IPS-NIHi7 (cell line): ENCODE results near the gene GALNT12.

Experiments
- DNase-seq: peaks from one replicate; pipeline ENCODE4 v3.0.0; 2012; ENCODE audit warnings: mixed read lengths; ENCODE audit errors: extremely low spot score

Gene GALNT12

DNA sequence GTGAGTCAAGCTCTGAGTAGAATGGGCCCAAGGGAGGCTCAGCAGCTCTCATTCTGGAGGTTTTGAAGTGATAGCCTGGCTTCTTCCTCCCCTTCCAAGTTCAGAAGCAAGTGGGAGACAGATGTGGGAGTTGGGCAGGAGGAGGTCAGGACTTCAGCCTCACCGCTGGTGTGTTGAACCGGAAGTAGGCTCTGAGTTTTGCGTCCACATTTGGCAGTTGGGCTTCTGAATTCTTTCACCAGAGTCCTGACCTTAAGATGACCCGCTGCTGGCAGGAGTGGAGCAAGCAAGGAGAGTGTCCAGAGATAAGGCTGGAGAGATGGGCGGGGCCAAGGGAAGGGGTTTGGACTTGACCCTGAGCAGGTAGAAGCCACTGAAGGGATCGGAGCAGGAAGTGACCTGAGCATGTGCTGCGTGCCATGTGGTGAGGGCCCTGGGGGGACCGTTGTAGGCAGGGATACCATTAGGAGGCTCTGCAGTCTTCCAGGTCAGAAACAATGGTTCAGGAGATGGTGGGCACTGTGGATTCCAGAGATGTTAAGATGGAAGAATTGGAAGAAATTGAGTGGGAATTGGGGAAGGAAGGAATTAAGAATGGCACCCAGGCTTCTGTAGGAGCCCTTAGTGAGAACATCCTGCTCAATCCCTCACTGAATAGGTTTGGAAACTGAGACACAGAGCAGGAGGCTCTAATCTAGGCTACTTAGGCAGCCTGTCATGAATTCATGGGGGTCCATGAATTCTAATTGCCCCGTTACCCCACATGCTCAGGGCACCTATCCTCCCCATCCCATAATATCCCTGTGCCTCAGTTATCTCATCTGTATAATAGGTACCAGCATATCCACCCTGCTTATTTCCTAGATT lies 25.9 kb downstream of the GALNT12 start:
- no peak for DNase-seq

DNA sequence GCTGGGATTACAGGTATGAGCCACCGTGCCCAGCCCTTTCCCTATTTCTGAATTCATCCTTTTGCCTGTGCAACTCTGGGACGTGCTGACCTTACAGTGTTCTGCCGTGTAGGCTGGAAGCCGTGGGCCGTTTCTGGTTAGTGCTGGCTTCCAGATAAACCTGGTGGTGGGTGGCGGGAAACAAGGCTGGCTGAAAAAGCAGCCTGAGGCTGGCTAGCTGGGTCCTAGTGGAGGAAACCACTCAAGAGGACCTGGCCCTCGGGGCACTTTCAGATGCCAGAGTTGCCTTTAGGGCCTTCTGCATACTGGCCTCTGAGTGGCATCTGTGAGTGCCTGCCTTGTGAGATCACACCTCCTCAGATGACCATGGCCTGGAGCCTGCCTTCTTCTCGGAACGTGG lies 26.9 kb downstream of the GALNT12 start:
- DNase-seq, result no peak

DNA sequence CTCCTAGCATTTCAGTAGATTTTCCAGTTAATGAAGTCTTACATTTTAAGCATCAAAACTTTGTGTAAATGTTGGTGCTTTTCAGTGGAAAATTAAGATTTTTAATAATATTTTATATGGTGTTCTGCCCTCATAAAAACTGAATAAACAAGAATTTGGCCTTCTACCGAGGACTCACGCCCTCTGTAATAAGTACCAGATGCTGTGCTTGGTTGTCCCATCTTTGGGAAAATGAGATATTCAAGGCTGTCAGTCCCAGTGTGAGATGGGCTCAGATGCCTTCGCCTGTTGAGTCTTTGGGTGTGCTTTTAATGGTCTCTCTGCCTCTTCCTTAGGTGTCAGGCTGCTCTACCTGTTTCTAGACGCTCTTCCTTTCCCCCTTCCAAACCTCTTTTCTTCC lies 28.7 kb downstream of the GALNT12 start:
- DNase-seq, result no peak

DNA sequence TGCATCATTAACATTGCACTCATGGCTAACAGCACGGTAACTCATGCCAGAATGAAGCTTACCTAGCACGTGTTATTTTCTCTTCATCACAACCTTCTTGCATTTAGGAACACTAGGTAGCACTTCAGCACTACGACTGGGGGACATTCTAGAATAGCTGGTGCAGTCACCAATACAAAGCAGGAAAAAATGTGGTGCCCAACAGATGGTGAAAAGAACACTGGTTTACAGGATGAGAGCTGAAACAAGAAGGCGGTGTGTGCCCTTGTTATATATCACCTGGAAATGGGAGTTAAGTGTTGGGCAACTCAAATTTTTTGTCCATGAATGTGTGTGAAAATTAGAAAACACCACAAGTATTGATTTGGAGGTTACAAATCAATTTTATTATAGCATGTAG lies 30.0 kb downstream of the GALNT12 start:
- DNase-seq, result no peak

DNA sequence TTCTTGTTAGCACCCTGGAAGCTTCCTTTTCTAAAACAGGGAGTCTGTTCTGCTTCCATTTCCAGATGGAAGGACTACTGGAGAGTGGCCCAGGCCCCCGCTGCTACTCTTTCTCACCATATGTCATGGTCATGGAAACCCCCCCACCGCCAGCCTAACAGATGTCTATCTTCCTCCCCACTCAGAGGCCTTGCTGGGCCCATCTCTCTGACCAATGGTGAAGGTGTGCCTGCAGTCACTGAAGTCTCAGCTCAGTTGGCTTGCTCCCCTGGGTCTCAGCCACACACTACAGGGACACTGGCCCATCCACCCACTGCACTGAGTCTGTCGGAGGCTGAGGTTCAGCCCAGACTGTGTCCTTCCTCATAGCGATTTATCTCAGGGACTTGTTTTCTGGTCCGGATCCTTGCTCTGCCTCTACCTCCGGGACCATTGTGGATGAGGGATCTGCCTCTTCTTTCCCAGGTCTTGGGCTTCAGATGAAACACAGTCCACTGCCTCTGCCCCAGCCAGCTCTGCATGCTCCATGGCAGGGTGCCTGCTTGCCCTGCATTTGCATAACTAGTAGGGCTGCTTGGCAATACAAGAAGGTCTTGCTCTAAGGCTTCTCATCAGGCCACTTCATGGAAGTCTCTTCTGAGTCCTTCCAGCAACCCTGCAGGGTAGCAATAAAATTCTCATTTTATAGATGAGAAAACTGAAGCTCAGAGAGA lies 30.8 kb downstream of the GALNT12 start:
- no peak for DNase-seq

DNA sequence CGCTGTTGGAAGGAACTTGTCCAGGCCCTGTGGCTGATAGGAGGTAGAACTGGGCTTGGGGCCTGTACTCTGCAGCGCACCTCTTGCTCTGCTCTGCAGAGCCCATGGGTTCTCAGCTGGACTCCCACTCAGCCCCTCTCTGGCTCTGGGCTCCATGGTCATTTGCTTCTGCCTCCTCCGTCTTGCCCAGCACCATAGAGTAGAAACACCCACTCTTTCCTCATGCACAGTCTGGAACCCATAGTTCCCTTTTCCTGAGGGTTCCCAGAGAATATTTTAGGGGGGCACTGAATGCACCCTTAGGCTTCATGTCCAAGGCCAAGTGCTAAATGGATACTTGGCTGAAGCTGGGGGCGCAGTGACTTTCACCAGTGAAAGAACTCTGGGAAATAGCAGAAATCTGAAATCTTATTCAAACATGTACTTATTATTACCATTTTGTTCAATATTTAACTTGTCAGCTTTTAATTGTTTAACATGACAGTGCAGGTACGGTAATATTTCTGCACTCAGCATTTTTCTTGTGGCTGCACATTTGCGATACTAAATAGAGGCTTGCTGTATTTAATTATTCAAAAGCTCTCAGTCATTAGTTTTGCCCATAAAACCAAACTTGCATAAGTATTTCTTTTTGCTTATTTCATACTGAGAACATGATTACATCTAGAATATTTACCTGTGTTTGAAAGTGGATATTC lies 31.5 kb downstream of the GALNT12 start:
- DNase-seq, result no peak

DNA sequence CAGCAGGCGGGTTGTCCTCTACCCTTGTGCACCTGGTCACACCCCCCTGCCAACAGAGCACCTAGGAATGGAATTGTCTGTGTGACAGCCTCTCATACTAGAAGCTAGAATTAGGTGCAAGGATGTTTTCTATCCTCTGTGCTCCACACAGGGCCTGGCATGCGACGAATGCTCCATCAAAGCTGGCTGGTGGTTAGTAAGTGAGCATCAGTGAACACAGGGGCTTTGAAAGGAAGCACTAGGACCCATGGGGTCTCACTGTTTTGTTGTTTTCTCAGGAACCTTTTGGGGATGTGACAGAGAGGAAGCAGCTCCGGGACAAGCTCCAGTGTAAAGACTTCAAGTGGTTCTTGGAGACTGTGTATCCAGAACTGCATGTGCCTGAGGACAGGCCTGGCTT lies 32.3 kb downstream of the GALNT12 start:
- DNase-seq, result no peak

DNA sequence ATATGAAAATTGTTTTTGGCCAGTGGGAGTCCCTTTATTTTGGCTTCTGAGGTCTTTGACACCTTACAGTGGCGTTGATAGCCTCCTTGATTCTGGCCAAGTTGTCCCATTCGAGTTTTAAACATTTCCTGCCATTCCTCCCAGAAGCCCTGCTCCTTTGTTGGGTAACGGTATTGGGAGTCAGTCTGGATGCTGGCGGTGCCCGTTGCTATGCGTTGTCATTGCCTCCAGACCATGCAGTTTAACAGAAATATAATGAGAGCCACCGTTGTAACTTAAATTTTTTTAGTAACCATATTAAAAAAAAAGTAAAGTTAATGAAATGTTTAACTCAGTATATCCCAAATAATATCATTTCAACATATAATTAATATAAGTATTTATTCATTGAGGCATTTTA lies 35.0 kb downstream of the GALNT12 start:
- DNase-seq, result no peak

DNA sequence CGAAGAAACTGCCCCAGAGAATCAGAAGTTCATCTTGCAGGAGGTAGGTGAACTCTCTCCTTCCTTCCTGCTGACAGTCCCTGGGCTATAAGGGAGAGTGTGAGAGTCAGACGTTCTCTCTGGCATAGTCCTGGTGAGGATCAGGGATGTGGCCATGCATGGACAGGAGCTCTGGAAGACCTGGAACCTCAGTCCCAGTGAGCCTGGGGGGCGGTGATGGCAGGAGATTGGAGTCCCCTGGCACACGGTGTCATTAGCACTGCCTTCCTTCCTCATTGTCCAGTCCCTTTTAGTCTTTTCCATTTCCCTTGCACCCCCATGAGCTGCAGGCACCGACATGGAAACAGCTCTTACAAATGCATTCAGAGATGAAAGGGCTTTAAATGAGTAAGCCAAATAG lies 38.6 kb downstream of the GALNT12 start:
- no peak for DNase-seq

DNA sequence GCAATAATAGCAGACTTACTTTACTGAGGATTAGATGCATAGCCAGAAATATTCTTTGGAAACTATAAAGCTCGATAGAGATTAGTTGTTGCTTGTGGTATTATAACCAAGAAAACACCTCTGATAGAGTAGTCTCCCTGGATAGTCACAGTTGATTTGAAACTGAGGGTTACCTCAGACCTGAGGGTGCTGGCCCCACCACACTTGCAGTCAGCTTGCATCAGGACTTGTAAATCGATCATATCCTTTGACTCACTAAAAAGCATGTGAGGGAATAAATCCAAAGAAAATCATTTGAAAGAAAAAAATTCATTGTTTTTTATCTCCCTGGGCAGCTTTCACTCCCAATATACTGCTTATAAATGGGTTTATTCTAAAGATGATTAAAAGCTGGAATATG lies 39.4 kb downstream of the GALNT12 start:
- no peak for DNase-seq

DNA sequence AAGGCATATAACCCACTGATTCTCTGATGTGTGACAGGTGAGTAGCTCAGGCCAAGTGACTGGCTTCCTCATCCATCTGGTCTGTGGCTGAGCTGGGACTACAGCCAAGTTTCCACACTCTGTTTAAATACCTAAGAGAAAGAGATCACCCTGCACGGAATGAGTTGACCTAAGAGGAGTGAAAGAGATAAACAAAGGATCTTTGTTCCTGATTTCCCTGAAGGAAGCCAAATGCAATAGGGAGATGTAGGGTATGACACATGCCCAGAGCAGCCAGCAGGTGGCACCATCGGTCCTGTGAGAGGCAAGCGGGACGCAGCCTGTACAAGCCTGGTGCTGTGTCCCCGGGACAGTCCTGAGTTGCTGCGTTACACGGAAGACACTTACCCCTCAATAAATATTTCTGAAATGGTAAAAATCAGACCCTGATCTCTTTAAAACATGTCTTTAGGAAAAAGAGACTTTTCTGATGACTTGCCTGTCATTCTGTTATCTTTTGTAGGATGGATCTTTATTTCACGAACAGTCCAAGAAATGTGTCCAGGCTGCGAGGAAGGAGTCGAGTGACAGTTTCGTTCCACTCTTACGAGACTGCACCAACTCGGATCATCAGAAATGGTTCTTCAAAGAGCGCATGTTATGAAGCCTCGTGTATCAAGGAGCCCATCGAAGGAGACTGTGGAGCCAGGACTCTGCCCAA lies 41.1 kb downstream of the GALNT12 start:
- DNase-seq, result peak; percentile 90

DNA sequence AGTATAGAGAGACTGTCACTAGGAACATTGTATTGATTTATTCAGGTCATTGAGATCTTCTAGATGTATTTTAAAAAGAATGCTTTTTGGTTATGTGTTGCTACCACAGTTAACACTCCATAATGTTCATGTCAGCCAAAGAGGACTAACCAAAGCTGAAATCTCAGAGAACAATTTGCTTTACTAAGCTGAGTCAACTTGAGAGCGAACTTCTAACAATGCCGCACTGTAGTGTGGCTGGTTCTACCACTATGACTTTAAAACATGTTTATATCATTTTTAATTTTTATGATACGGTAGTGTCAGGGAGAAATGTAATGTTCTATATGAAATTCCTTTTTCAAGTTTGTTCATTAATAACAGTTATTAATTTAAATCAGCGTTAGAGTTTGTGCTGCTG lies 42.1 kb downstream of the GALNT12 start:
- DNase-seq, result no peak

DNA sequence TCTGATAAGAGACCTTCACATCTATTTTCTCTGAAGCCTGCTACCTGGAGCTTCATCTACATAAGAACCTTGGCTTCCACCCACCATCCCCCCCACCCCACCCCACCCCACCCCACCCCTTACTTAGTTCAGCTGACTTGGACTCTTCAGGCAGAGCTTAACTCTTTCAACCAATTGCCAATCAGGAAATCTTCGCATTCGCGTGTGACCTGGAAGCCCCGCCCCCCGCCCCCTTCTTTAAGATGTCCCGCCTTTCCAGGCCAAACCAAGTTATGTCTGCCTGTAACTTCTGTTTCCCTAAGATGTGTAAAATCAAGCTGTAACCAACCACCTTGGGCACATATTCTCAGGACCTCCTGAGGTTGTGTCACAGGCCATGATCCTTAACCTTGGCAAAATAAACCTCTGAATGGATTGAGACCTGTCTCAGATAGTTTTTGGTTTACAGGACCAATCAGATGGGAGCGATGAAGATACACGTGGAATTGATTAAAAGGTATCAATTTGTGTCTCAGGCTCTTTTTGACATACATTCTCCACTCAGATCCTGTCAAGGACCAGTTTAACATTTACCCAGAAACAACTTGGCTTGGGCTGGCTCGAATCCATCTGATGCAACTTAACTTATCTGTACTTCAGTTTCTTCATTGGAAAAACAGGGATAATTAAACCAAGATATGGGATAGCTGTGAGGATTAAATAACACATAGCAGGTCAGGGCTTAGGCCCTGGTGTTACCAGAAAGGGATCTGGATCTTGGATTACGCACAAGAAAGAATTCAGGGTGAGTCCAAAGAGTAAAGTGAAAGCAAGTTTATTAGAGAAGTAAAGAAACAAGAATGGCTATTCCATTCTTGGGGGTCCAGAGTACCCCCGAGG lies 43.6 kb downstream of the GALNT12 start:
- DNase-seq, result peak; percentile 61

DNA sequence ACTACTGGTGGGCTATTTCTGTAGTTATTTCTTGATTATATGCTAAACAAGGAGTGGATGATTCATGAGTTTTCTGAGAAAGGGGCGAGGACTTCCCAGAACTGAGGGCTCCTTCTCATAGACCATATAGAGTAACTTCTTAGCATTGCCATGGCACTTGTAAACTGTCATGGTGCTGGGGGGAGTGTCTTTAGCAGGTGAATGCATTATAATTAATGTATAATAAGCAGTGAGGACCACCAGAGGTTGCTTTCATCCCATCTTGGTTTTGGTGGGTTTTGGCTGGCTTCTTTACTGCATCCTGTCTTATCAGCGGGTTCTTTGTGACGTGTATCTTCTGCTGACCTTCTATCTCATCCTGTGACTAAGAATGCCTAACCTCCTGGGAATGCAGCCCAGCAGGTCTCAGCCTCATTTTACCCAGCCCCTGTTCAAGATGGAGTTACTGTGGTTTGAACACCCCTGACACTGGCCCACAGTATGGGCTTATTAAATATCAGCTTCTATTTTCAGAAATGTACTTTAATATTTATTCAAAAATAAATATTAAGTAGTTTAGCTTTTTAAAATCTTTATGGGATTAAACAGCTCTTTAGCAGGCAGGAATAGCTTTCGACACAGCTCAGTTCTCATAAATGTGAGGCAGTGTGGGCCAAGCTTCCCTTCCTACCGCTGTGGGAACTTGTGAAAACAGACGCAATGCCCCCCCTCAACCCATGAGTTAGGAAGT lies 44.4 kb downstream of the GALNT12 start:
- DNase-seq, result no peak

DNA sequence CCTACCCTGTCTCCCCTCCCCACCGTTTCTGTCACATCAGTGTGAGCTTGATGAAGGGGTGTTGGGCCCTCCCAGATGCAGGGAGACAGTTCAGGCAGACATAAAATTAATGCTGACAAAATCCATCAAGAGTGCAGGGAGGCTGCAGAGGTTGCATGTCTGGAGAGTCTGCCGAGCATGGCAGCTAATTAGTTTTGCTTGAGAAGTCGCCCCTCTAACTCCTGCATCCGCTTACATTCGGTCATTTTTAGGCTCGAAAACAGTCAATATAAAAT lies 44.9 kb downstream of the GALNT12 start:
- DNase-seq, result no peak

DNA sequence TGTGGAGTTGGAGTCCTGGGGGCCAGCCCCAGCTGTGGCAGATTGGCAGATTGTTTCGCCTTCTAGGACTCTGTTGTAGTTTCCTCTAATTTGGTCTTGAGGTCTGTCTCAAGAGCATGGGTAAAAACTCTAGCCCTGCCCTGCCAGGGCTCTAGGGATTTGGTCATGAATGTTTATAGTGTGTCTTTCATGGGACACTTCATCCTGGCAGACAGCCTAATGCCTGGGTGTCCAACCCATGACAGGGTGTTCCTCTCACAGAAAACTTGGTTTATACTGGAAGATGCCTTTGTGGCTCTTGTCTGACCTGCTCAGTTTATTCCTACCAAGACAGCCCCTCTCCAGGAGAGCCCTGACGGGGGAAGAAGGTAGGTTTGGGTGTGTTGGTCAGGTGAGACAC lies 45.5 kb downstream of the GALNT12 start:
- DNase-seq, result no peak

DNA sequence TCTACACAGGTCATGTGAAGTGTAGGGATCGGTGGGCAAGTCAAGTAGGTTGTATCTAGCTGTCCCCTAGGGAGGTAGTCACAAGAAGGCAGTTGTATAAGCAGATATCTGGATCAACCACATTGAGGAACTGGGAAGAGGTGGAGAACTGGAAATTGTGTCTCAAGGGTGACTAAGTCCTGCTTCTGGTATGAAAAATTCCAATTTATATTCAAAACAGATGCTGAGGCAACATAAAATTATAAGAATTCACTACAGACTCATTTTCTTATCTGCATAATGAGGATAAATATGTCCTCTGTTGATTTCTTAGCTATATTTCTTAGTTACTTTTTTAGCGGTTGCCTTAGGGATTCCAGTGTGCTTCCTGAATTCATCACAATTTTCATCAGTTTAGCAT lies 46.8 kb downstream of the GALNT12 start:
- no peak for DNase-seq

DNA sequence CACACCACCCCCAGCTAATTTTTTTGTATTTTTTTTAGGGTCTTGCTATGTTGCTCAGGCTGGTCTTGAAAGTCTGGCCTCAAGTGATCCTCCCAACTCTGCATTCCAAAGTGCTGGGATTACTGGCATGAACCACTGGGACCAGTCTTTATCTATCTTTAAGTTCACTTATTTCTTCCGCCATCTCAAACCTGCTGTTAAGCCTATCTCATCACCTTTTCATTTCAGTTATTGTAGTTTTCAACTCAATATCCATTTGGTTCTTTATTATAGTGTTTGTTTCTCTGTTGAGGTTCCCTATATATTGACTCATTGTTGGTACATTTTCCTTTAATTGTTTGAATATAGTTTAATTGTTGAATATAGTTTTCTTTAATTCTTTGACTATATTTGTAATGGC lies 48.1 kb downstream of the GALNT12 start:
- no peak for DNase-seq

DNA sequence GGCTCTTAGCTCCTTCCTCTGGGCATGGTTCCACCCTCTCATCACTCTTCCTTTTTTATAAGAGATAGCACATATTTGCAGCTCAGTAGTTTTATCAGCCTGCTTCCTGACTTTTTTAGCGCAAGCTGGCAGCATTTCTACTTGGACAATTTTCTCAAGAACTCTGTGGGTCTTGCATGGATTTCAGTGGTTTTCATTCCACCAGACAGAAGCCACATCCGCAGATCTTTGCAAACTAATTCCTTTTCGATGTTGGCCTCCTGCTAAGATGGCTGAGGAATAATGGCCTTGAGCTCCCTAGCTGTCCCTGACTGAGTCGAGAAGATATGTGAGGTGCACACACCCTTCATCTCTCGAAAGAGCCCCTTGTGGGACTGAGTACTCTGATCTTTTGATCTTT lies 49.5 kb downstream of the GALNT12 start:
- DNase-seq, result no peak

DNA sequence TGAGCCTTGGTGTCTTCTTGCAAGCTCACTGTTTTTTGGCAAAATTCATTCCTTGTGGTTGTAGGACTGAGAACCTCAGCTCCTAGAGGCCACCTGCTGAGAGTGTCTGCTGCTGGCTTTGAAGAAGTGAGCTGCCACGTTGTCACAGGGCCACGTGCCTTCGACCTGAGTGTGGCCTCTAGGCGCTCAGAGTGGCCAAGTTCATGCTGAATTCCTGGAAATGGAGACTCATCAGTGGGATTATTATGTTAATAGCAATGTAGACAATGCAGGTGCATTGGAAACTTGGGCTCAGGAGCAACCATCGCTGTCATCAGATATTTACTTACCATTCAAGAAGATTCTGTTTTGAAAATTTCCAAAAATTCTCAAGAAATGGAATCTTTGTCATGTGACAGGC lies 52.5 kb downstream of the GALNT12 start:
- DNase-seq, result no peak

DNA sequence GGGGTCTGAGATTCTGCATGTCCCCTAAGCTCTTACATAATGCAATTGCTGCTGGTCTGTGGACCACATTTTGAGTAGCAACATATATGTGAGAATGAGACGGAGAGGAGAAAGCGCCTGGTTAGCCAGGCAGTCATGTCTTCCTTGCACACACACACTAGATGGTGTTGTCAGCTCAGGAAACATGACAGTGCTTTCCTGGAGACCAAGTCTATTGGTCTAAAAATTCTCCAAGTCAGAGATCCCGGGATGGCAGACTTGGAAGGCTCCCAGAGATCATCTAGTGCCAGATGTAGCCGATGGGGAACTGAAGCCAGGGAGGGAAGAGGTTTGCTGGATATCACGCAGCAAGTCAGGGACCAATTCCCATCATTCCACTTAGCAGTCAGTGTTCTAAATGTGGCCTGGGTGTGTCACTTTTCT lies 53.4 kb downstream of the GALNT12 start:
- peak; percentile 61 for DNase-seq
